ENCODE results near the gene PAQR9.

Gene PAQR9

GRCh38 chr3:142912402-142913172, 50.9 kb downstream of the PAQR9 start:
- TF ChIP-seq POLR2A (IDR thresholded peaks at IDR 0.05; ENCODE audit: extremely low read depth, insufficient read length) (no peak), MAX (IDR thresholded peaks at IDR 0.05; ENCODE audit: low read depth, low read length) (no peak), MYC (IDR thresholded peaks at IDR 0.05; ENCODE audit: low read depth, low read length) (no peak)
- TF ChIP-seq, protein P1, sequence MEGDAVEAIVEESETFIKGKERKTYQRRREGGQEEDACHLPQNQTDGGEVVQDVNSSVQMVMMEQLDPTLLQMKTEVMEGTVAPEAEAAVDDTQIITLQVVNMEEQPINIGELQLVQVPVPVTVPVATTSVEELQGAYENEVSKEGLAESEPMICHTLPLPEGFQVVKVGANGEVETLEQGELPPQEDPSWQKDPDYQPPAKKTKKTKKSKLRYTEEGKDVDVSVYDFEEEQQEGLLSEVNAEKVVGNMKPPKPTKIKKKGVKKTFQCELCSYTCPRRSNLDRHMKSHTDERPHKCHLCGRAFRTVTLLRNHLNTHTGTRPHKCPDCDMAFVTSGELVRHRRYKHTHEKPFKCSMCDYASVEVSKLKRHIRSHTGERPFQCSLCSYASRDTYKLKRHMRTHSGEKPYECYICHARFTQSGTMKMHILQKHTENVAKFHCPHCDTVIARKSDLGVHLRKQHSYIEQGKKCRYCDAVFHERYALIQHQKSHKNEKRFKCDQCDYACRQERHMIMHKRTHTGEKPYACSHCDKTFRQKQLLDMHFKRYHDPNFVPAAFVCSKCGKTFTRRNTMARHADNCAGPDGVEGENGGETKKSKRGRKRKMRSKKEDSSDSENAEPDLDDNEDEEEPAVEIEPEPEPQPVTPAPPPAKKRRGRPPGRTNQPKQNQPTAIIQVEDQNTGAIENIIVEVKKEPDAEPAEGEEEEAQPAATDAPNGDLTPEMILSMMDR (IDR thresholded peaks at IDR 0.05; ENCODE audit: low read depth, low read length), result no peak
- no peak overlapping the region for H3K4me3 ChIP-seq (ENCODE audit: low read depth, low read length)
- DNase-seq (ENCODE audit: low read depth), result no peak

Data from NB4 (cell line).